Trophoblast cell (in vitro differentiated cells and primary cell): ENCODE data around the gene ZNF524.
A peak's percentile ranks its signal among the peaks of the same experiment; 100 is the strongest.
"Not testable (repeated sequence)": the region's sequence is repeated elsewhere in the genome, so short reads cannot be mapped to it uniquely, and the experiment has no call there.

ENCODE experiments used
- DNase-seq, 2 donors: peaks; one replicate each; pipeline ENCODE4 v3.0.0-alpha.2; 2016
- H2AFZ ChIP-seq: 2 replicates; pipeline ENCODE4 v1.6.1; 2013; ENCODE audit warnings: low read length, moderate library complexity, mild to moderate bottlenecking; ENCODE audit not compliant: insufficient read depth, poor library complexity
- H2AK5ac ChIP-seq: 2 replicates; pipeline ENCODE4 v1.6.1; 2013; ENCODE audit warnings: mild to moderate bottlenecking, low read length
- H2BK120ac ChIP-seq: 2 replicates; pipeline ENCODE4 v1.6.1; 2013; ENCODE audit warnings: low read length, mild to moderate bottlenecking, moderate library complexity; ENCODE audit not compliant: insufficient read depth, poor library complexity
- H2BK12ac ChIP-seq: 2 replicates; pipeline ENCODE4 v1.6.1; 2013; ENCODE audit warnings: mild to moderate bottlenecking, low read length, moderate library complexity
- H2BK5ac ChIP-seq: 2 replicates; pipeline ENCODE4 v1.6.1; 2013; ENCODE audit warnings: low read length, low read depth, moderate library complexity, mild to moderate bottlenecking; ENCODE audit not compliant: poor library complexity
- H3K14ac ChIP-seq: 2 replicates; pipeline ENCODE4 v1.6.1; 2013; ENCODE audit warnings: mild to moderate bottlenecking, low read length
- H3K18ac ChIP-seq: 2 replicates; pipeline ENCODE4 v1.6.1; 2013; ENCODE audit warnings: mild to moderate bottlenecking, low read length
- H3K23ac ChIP-seq: 2 replicates; pipeline ENCODE4 v1.6.1; 2013; ENCODE audit warnings: low read length
- H3K27ac ChIP-seq: 2 replicates; pipeline ENCODE4 v1.5.1; 2013; ENCODE audit warnings: low read depth, mild to moderate bottlenecking, inconsistent platforms, low read length, moderate library complexity
- H3K27me3 ChIP-seq: 2 replicates; pipeline ENCODE4 v1.6.1; 2013; ENCODE audit warnings: inconsistent platforms, mild to moderate bottlenecking, low read length, moderate library complexity; ENCODE audit not compliant: insufficient read depth
- H3K36me3 ChIP-seq, 2 experiments: 1 replicate in 1 of 2; 2 replicates in 1 of 2; pipeline ENCODE4 v1.6.1; 2013; ENCODE audit warnings: low read length in 2 of 2, mild to moderate bottlenecking in 2 of 2, moderate library complexity in 1 of 2; ENCODE audit not compliant: insufficient read depth in 2 of 2, control insufficient read depth in 1 of 2
- H3K4ac ChIP-seq: 2 replicates; pipeline ENCODE4 v1.6.1; 2013; ENCODE audit warnings: low read depth, mild to moderate bottlenecking, low read length, moderate library complexity
- H3K4me1 ChIP-seq, 2 experiments: 1 replicate in 1 of 2; 2 replicates in 1 of 2; pipeline ENCODE4 v1.6.1; 2013; ENCODE audit warnings: low read length in 2 of 2, mild to moderate bottlenecking in 2 of 2, moderate library complexity in 1 of 2; ENCODE audit not compliant: insufficient read depth in 2 of 2, control insufficient read depth in 1 of 2
- H3K4me2 ChIP-seq: 2 replicates; pipeline ENCODE4 v1.6.1; 2013; ENCODE audit warnings: inconsistent platforms, mild to moderate bottlenecking, low read length, moderate library complexity
- H3K4me3 ChIP-seq: 2 replicates; pipeline ENCODE4 v1.5.1; 2013; ENCODE audit warnings: mild to moderate bottlenecking, low read depth, low read length, inconsistent platforms
- H3K79me1 ChIP-seq: one replicate; pipeline ENCODE4 v1.6.1; 2013; ENCODE audit warnings: low read length
- H3K79me2 ChIP-seq: 2 replicates; pipeline ENCODE4 v1.6.1; 2013; ENCODE audit warnings: low read length, mild to moderate bottlenecking; ENCODE audit not compliant: control insufficient read depth, insufficient read depth, poor library complexity
- H3K9ac ChIP-seq: 2 replicates; pipeline ENCODE4 v1.6.1; 2013; ENCODE audit warnings: mild to moderate bottlenecking, low read length
- H3K9me3 ChIP-seq: 2 replicates; pipeline ENCODE4 v1.6.1; 2013; ENCODE audit warnings: low read depth, mild to moderate bottlenecking, control low read depth, inconsistent platforms, low read length; ENCODE audit not compliant: insufficient read depth
- H4K12ac ChIP-seq: 2 replicates; pipeline ENCODE4 v1.6.1; 2013; ENCODE audit warnings: low read depth, mild to moderate bottlenecking, low read length, moderate library complexity
- H4K8ac ChIP-seq: 2 replicates; pipeline ENCODE4 v1.6.1; 2013; ENCODE audit warnings: low read depth, mild to moderate bottlenecking, low read length, moderate library complexity
- H4K91ac ChIP-seq: one replicate; pipeline ENCODE4 v1.6.1; 2013; ENCODE audit warnings: low read depth, mild to moderate bottlenecking, low read length, moderate library complexity
- WGBS: extraction: QIAGEN DNeasy Blood & Tissue Kit; methylation state at CpG from one replicate; pipeline ENCODE4 v1.1.7; 2013; ENCODE audit warnings: missing lambda C conversion rate; ENCODE audit not compliant: insufficient read length, insufficient coverage; ENCODE audit errors: extremely low coverage; 5-methylcytosine and 5-hydroxymethylcytosine counted together

The ZNF524 gene

GRCh38 chr19:55573929-55574328 is 26.2 kb upstream of the ZNF524 start:
- H3K4me3 ChIP-seq, H4K8ac ChIP-seq, H3K4me1 ChIP-seq, H3K27ac ChIP-seq, H3K9ac ChIP-seq, H4K91ac ChIP-seq, H2BK12ac ChIP-seq, H3K14ac ChIP-seq, H3K27me3 ChIP-seq, H3K79me2 ChIP-seq, H3K9me3 ChIP-seq, DNase-seq, H3K23ac ChIP-seq, H2BK5ac ChIP-seq, H2AK5ac ChIP-seq, H2BK120ac ChIP-seq, H3K18ac ChIP-seq, H3K79me1 ChIP-seq, H3K4me2 ChIP-seq, H2AFZ ChIP-seq, H3K4ac ChIP-seq, H4K12ac ChIP-seq: not testable (repeated sequence)
- no CpG with 5 or more reads among the region's 6 CpGs for WGBS
- H3K36me3 ChIP-seq: peaks cover 21% of the 10 kb centered on the region in 2 experiments

GRCh38 chr19:55576746-55577145 is 23.3 kb upstream of the ZNF524 start:
- Histone ChIP-seq H3K4me1 (peaks cover 3 to 7% of the 10 kb centered on the region in 2 experiments), H3K27me3 (no peaks in the 10 kb centered on the region), H3K27ac (no peak overlapping the region), H2BK12ac (no peak overlapping the region), H4K12ac (no peak overlapping the region), H2BK5ac (no peak overlapping the region), H2BK120ac (no peak overlapping the region), H3K4ac (no peak overlapping the region), H3K4me3 (no peak overlapping the region), H3K4me2 (no peak overlapping the region), H2AK5ac (no peak overlapping the region), H3K14ac (no peak overlapping the region), H3K79me1 (peaks cover 13% of the 10 kb centered on the region), H3K79me2 (peaks cover 11% of the 10 kb centered on the region), H3K9ac (no peak overlapping the region), H3K36me3 (peaks cover 25 to 26% of the 10 kb centered on the region in 2 experiments), H4K91ac (no peak overlapping the region), H3K18ac (no peak overlapping the region), H3K9me3 (peaks cover 2% of the 10 kb centered on the region), H3K23ac (no peak overlapping the region), H2AFZ (no peak overlapping the region), H4K8ac (no peak overlapping the region)
- DNase-seq: no peak
- WGBS: no CpG with 5 or more reads among the region's 5 CpGs

- Histone ChIP-seq H2AK5ac (no peak overlapping the region), H4K12ac (no peak overlapping the region), H3K9me3 (peaks cover 2% of the 10 kb centered on the region), H3K23ac (no peak overlapping the region), H3K4me3 (no peak overlapping the region), H2BK12ac (no peak overlapping the region), H3K36me3 (peaks cover 25 to 26% of the 10 kb centered on the region in 2 experiments), H2BK120ac (no peak overlapping the region), H2BK5ac (no peak overlapping the region), H3K14ac (no peak overlapping the region), H3K4me2 (no peak overlapping the region), H3K27me3 (no peaks in the 10 kb centered on the region), H4K91ac (no peak overlapping the region), H3K79me1 (peaks cover 13% of the 10 kb centered on the region), H3K9ac (no peak overlapping the region), H3K4me1 (peaks cover 3 to 7% of the 10 kb centered on the region in 2 experiments), H4K8ac (no peak overlapping the region), H2AFZ (no peak overlapping the region), H3K4ac (no peak overlapping the region), H3K27ac (no peak overlapping the region), H3K18ac (no peak overlapping the region), H3K79me2 (peaks cover 11% of the 10 kb centered on the region)
- WGBS: no CpG with 5 or more reads among the region's 83 CpGs
- no peak for DNase-seq
These were observed 21.9 kb upstream of the ZNF524 start for GRCh38 chr19:55578031-55578760.

GRCh38 chr19:55578761-55579747 is 21.0 kb upstream of the ZNF524 start:
- peaks cover 11% of the 10 kb centered on the region for H3K79me2 ChIP-seq
- H3K79me1 ChIP-seq: peaks cover 13% of the 10 kb centered on the region
- H3K9me3 ChIP-seq: peaks cover 2% of the 10 kb centered on the region
- no peak overlapping the region for H2BK12ac ChIP-seq
- H4K8ac ChIP-seq: no peak overlapping the region
- peak overlapping the region; percentile 81 for H3K4me2 ChIP-seq
- no peak overlapping the region for H2AFZ ChIP-seq
- no peaks in the 10 kb centered on the region for H3K27me3 ChIP-seq
- no peak overlapping the region for H2BK120ac ChIP-seq
- H3K27ac ChIP-seq: no peak overlapping the region
- H2AK5ac ChIP-seq: no peak overlapping the region
- H3K36me3 ChIP-seq: peaks cover 25 to 26% of the 10 kb centered on the region in 2 experiments
- no peak overlapping the region for H3K18ac ChIP-seq
- no peak for DNase-seq
- H2BK5ac ChIP-seq: no peak overlapping the region
- peak overlapping the region; percentile 84 for H3K4ac ChIP-seq
- H3K14ac ChIP-seq: no peak overlapping the region
- no peak overlapping the region for H3K23ac ChIP-seq
- no CpG with 5 or more reads among the region's 90 CpGs for WGBS
- no peak overlapping the region for H3K9ac ChIP-seq
- peak overlapping the region; percentile 10 for H3K4me3 ChIP-seq
- H4K91ac ChIP-seq: peak overlapping the region; percentile 78
- H4K12ac ChIP-seq: peak overlapping the region; percentile 10
- peaks cover 3 to 7% of the 10 kb centered on the region in 2 experiments for H3K4me1 ChIP-seq
